ENCODE results near the gene ASB1. TPM values are rescaled to one million over a fixed set of nuclear protein-coding genes. Genes with fewer than 3 reads are reported as not detected.

ASB1 gene
- total RNA-seq, 1 experiment from 2014 or later: 46.0 TPM

DNA sequence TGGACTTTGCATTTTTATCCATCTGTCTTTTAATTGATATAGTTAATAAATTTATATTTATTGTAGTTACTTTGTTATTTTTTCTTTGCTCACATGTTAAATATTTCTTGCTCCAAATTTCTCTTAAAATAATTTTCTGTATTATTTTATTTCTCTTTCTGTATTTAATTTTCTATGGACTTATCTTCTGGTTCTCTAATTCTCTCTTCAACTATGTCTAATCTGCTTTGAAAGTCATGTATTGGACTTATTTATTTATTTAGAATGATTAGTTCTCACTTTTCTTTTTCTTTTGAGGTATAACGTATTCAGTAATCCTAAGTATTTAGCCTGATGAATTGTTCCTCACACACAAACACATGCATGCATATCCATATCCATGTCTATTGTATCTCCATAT, 53.1 kb downstream of the ASB1 start:
- Histone ChIP-seq H2BK5ac (ENCODE audit: insufficient read length, low read length) (no peak overlapping the region), H2BK120ac (ENCODE audit: low read depth, low read length, poor library complexity, severe bottlenecking) (no peak overlapping the region), H3K14ac (ENCODE audit: insufficient read depth, low read length) (no peak overlapping the region), H3K4me2 (ENCODE audit: insufficient read depth, insufficient read length, low read length) (no peak overlapping the region), H3K9ac (ENCODE audit: extremely low read depth, insufficient read length, low read length) (no peak overlapping the region), H3K27me3 (ENCODE audit: insufficient read depth, low read length) (no peaks in the 10 kb centered on the region), H2BK15ac (ENCODE audit: low read depth, low read length) (no peak overlapping the region), H3K4me1 (ENCODE audit: insufficient read depth, low read length) (0 out of 2 replicates have a peak, but pooled peaks cover 2% of the 10 kb centered on the region), H2AK5ac (ENCODE audit: insufficient read length, low read length) (no peak overlapping the region), H3T11ph (ENCODE audit: low read length) (no peak overlapping the region), H3K23me2 (ENCODE audit: insufficient read length, low read depth, low read length, poor library complexity, severe bottlenecking) (no peaks in the 10 kb centered on the region), H3K23ac (ENCODE audit: insufficient read length, low read depth, low read length) (no peak overlapping the region), H4K20me1 (ENCODE audit: control insufficient read depth, insufficient read depth, insufficient read length) (no peaks in the 10 kb centered on the region), H3K56ac (ENCODE audit: insufficient read length, low read depth, low read length) (no peak overlapping the region), H4K91ac (ENCODE audit: insufficient read length, low read depth, low read length) (no peak overlapping the region), H2BK20ac (ENCODE audit: low read depth, low read length, poor library complexity, severe bottlenecking) (no peak overlapping the region), H3K27ac (ENCODE audit: insufficient read length, low read depth, low read length) (no peak overlapping the region), H3K18ac (ENCODE audit: insufficient read length, low read depth, low read length) (no peak overlapping the region), H2AFZ (ENCODE audit: low read length) (no peak overlapping the region), H3K4ac (ENCODE audit: low read depth, low read length) (no peak overlapping the region), H4K8ac (replicated peaks; ENCODE audit: insufficient read length, low read depth, low read length) (no peak overlapping the region), H4K5ac (ENCODE audit: insufficient read length, low read depth, low read length) (no peak overlapping the region), H3K9me3 (ENCODE audit: control insufficient read depth, low read depth, low read length) (no peaks in the 10 kb centered on the region), H3K79me2 (ENCODE audit: insufficient read depth, low read length) (no peaks in the 10 kb centered on the region), H2BK12ac (ENCODE audit: insufficient read length, low read depth, low read length) (no peak overlapping the region), H3K79me1 (ENCODE audit: insufficient read depth, low read depth, low read length, poor library complexity, severe bottlenecking) (no peaks in the 10 kb centered on the region)
- 0 out of 2 replicates have a peak, but pooled peaks cover 2% of the 10 kb centered on the region for H3K27me3 Mint-ChIP-seq (ENCODE audit: low read depth)
- H3K27ac Mint-ChIP-seq: no peak overlapping the region
- no peak for DNase-seq
- TF ChIP-seq CTCF (conservative IDR thresholded peaks at IDR 0.05): no peak
- H3K4me3 Mint-ChIP-seq: no peak overlapping the region
- no CpG with 5 or more reads among the region's 1 CpG for WGBS (ENCODE audit: extremely low coverage, insufficient read length, low lambda C conversion rate)
- H3K36me3 Mint-ChIP-seq (ENCODE audit: insufficient read depth in 1 of 3, low read depth in 3 of 3): peaks cover 0 to 11% (median 4%) of the 10 kb centered on the region in 3 experiments; a peak in 3 of 7 replicates
- H3K4me1 Mint-ChIP-seq: peaks cover 11 to 14% of the 10 kb centered on the region in 2 experiments
- peaks cover 14 to 16% of the 10 kb centered on the region in 2 experiments for H3K9me3 Mint-ChIP-seq
